CD14-positive monocyte (primary cell): ENCODE results near the gene CA14. TPM values are rescaled to one million over a fixed set of nuclear protein-coding genes. Genes with fewer than 3 reads are reported as not detected.

ENCODE experiments used
- DNase-seq, 3 donors: peaks; one replicate each; pipeline ENCODE4 v3.0.0-alpha.2; 2011 to 2022
- H2AFZ ChIP-seq: 2 replicates; pipeline ENCODE4 v1.6.0; 2012; ENCODE audit warnings: mild to moderate bottlenecking, low read depth, low read length, inconsistent platforms; ENCODE audit not compliant: insufficient read depth, poor library complexity, severe bottlenecking
- H3K27ac ChIP-seq, 2 donors: 1 replicate in 1 of 2; 2 replicates in 1 of 2; pipeline ENCODE4 v1.5.1; 2012 to 2013; ENCODE audit warnings: low read length in 2 of 2, control low read depth in 1 of 2, inconsistent platforms in 1 of 2, low read depth in 1 of 2, mild to moderate bottlenecking in 1 of 2
- H3K27me3 ChIP-seq, 2 donors: one replicate each; pipeline versions ENCODE4 v1.6.0 to v1.6.1; 2011 to 2013; ENCODE audit warnings: low read length in 2 of 2; ENCODE audit not compliant: control insufficient read depth in 2 of 2, insufficient read depth in 2 of 2
- H3K36me3 ChIP-seq, 2 donors: replicated peaks in 1 of 2; 1 replicate in 1 of 2; 2 replicates in 1 of 2; pipeline versions ENCODE4 v1.5.1 to v1.6.1; 2012 to 2013; ENCODE audit warnings: low read length in 2 of 2, control low read depth in 1 of 2, inconsistent platforms in 1 of 2, mild to moderate bottlenecking in 1 of 2; ENCODE audit not compliant: insufficient read depth in 2 of 2, control insufficient read depth in 1 of 2
- H3K4me1 ChIP-seq, 2 donors: 1 replicate in 1 of 2; 2 replicates in 1 of 2; pipeline versions ENCODE4 v1.5.1 to v1.6.1; 2012 to 2013; ENCODE audit warnings: low read length in 2 of 2, control low read depth in 1 of 2, inconsistent platforms in 1 of 2, mild to moderate bottlenecking in 1 of 2, moderate library complexity in 1 of 2; ENCODE audit not compliant: insufficient read depth in 2 of 2, control insufficient read depth in 1 of 2
- H3K4me2 ChIP-seq: replicated peaks from 2 replicates; pipeline ENCODE3; 2012; ENCODE audit warnings: low read length, moderate library complexity, mild to moderate bottlenecking; ENCODE audit not compliant: poor library complexity, severe bottlenecking; ENCODE audit errors: extremely low read depth
- H3K4me3 ChIP-seq, 3 experiments: fragments of 200-600 bp in 1 of 3; sonication (generic) in 1 of 3; replicated peaks in 1 of 3; 1 replicate in 2 of 3; 2 replicates in 1 of 3; pipeline ENCODE4 v1.5.1; 2011 to 2013; ENCODE audit warnings: low read length in 3 of 3, mild to moderate bottlenecking in 3 of 3, control low read depth in 2 of 3, low read depth in 2 of 3, inconsistent platforms in 1 of 3, moderate library complexity in 1 of 3
- H3K79me2 ChIP-seq: 2 replicates; pipeline ENCODE4 v1.6.0; 2012; ENCODE audit warnings: mild to moderate bottlenecking, control low read depth, inconsistent platforms, low read length, moderate library complexity; ENCODE audit not compliant: insufficient read depth
- H3K9ac ChIP-seq: 2 replicates; pipeline ENCODE4 v1.6.0; 2017; ENCODE audit warnings: low read length, mild to moderate bottlenecking; ENCODE audit not compliant: insufficient read depth, poor library complexity, severe bottlenecking
- H3K9me3 ChIP-seq, 2 donors: replicated peaks in 1 of 2; 1 replicate in 1 of 2; 2 replicates in 1 of 2; pipeline versions ENCODE4 v1.5.1 to v1.6.1; 2012 to 2013; ENCODE audit warnings: low read length in 2 of 2, control low read depth in 1 of 2; ENCODE audit not compliant: control insufficient read depth in 1 of 2, insufficient read depth in 1 of 2
- H4K20me1 ChIP-seq: 2 replicates; pipeline ENCODE4 v1.6.0; 2012; ENCODE audit warnings: mild to moderate bottlenecking, low read length, control low read depth, moderate library complexity; ENCODE audit not compliant: insufficient read depth
- H3K27ac Mint-ChIP-seq, 7 donors: one replicate each; pipeline ENCODE4 v1.8.0; 2020; ENCODE audit warnings: mild to moderate bottlenecking in 7 of 7, mixed read lengths in 7 of 7, moderate library complexity in 6 of 7, inconsistent platforms in 2 of 7
- H3K27me3 Mint-ChIP-seq, 3 donors: one replicate each; pipeline ENCODE4 v1.8.0; 2021 to 2022; ENCODE audit warnings: low read depth in 3 of 3, mild to moderate bottlenecking in 3 of 3, mixed read lengths in 3 of 3, moderate library complexity in 3 of 3, inconsistent platforms in 1 of 3
- H3K36me3 Mint-ChIP-seq, 2 donors: one replicate each; pipeline ENCODE4 v1.8.0; 2020; ENCODE audit warnings: mixed read lengths in 2 of 2, inconsistent platforms in 1 of 2, mild to moderate bottlenecking in 1 of 2
- H3K4me1 Mint-ChIP-seq: one replicate; pipeline ENCODE4 v1.8.0; 2020; ENCODE audit warnings: mild to moderate bottlenecking, mixed read lengths
- H3K4me3 Mint-ChIP-seq, 2 donors: one replicate each; pipeline ENCODE4 v1.8.0; 2020; ENCODE audit warnings: mild to moderate bottlenecking in 2 of 2, mixed read lengths in 2 of 2, moderate library complexity in 1 of 2
- H3K9me3 Mint-ChIP-seq, 7 donors: one replicate each; pipeline ENCODE4 v1.8.0; 2020 to 2022; ENCODE audit warnings: mixed read lengths in 7 of 7, mild to moderate bottlenecking in 6 of 7, moderate library complexity in 6 of 7, inconsistent platforms in 2 of 7
- CTCF ChIP-seq: fragments of 200-600 bp; IDR thresholded peaks from one replicate; pipeline ENCODE4 v1.8.0; 2022; ENCODE audit warnings: antibody characterized with exemption, mild to moderate bottlenecking
- WGBS: methylation state at CpG from one replicate; pipeline ENCODE4 v1.1.5; 2013; ENCODE audit warnings: missing lambda C conversion rate; ENCODE audit not compliant: insufficient coverage; 5-methylcytosine and 5-hydroxymethylcytosine counted together
- intact Hi-C, 2 donors: fragments of 100-400 bp; cut with micrococcal nuclease; formaldehyde crosslinking; loops; one replicate each; pipeline versions ENCODE4 v1.15.0 to v1.15.1; 2023
- polyA plus RNA-seq, 3 donors: library from polyadenylated mRNA; depleted of rRNA in 1 of 3; unstranded in 2 of 3; stranded (reverse) in 1 of 3; fragments of 300-500 nt in 2 of 3; fragments of >200 nt in 1 of 3; fragmentation: Illumina TruSeq in 2 of 3; gene quantifications; 1 replicate in 2 of 3; 2 replicates in 1 of 3; pipeline ENCODE4 v1.2.3, GENCODE V29; 2012 to 2021

Gene CA14
- polyA plus RNA-seq, 3 donors: not detected

- Mint-ChIP-seq H3K36me3 (peaks cover 8 to 20% of the 10 kb centered on the region in 2 donors), H3K27me3 (peaks cover 27 to 40% (median 40%) of the 10 kb centered on the region in 3 donors), H3K4me3 (peak overlapping the region in 1 of 2 donors; percentile 5), H3K9me3 (peaks cover 5 to 13% (median 8%) of the 10 kb centered on the region in 7 donors), H3K4me1 (peaks cover 17% of the 10 kb centered on the region), H3K27ac (no peak overlapping the region)
- no peak for DNase-seq
- Histone ChIP-seq H4K20me1 (no peaks in the 10 kb centered on the region), H3K4me3 (no peak overlapping the region), H3K4me1 (peaks cover 19% of the 10 kb centered on the region in 2 donors), H3K79me2 (no peaks in the 10 kb centered on the region), H3K9ac (no peak overlapping the region), H3K27me3 (peaks cover 18 to 35% of the 10 kb centered on the region in 2 donors), H3K27ac (no peak overlapping the region), H3K4me2 (no peak overlapping the region), H2AFZ (no peak overlapping the region), H3K36me3 (no peaks in the 10 kb centered on the region), H3K9me3 (peaks cover 8 to 9% of the 10 kb centered on the region in 2 donors)
- WGBS: 93% methylated on average over 5 of the region's 6 CpGs
- no peak for TF ChIP-seq CTCF
- intact Hi-C loops: loop anchor here in 1 of 2 donors (2.0 kb wide), 1 partner anchor 23 kb away; the partner anchor contains the start of gene CA14
Measured at GRCh38 chr1:150280138-150280707, 22.6 kb downstream of the CA14 start.

GRCh38 chr1:150281221-150281757 lies 23.7 kb downstream of the CA14 start:
- 0% methylated on average over 13 of the region's 15 CpGs for WGBS
- Mint-ChIP-seq H3K27ac (peak overlapping the region in 5 of 7 donors; percentile 26 to 81 (median 51)), H3K27me3 (peaks cover 30 to 43% (median 41%) of the 10 kb centered on the region in 3 donors), H3K4me1 (peaks cover 17% of the 10 kb centered on the region), H3K4me3 (peak overlapping the region; percentile 95 to 97), H3K36me3 (peaks cover 8 to 14% of the 10 kb centered on the region in 2 donors), H3K9me3 (peaks cover 5 to 13% (median 8%) of the 10 kb centered on the region in 7 donors)
- Histone ChIP-seq H3K4me1 (peaks cover 19% of the 10 kb centered on the region in 2 donors), H2AFZ (peak overlapping the region; percentile 87), H3K79me2 (no peaks in the 10 kb centered on the region), H3K4me2 (peak overlapping the region; percentile 81), H3K9ac (peak overlapping the region; percentile 10), H4K20me1 (no peaks in the 10 kb centered on the region), H3K4me3 (peak overlapping the region; percentile 32 to 78 (median 49)), H3K36me3 (no peaks in the 10 kb centered on the region), H3K27ac (no peak overlapping the region), H3K27me3 (peaks cover 18 to 37% of the 10 kb centered on the region in 2 donors), H3K9me3 (peaks cover 8 to 9% of the 10 kb centered on the region in 2 donors)
- intact Hi-C loops: loop anchor here in 1 of 2 donors (2.0 kb wide), 1 partner anchor 24 kb away; the partner anchor contains the start of gene CA14
- TF ChIP-seq CTCF: peak; percentile 77
- DNase-seq: peak; percentile 41 to 64 (median 59)
